Upper lobe of right lung (tissue), 1 donor: ENCODE data around the gene RALGPS2. TPM values are rescaled to one million over a fixed set of nuclear protein-coding genes. Genes with fewer than 3 reads are reported as not detected.
A peak's percentile ranks its signal among the peaks of the same experiment; 100 is the strongest.

Source experiments
- ATAC-seq: fragments of 200-7000 bp; cut with Tn5 transposase; one replicate; pipeline ENCODE4 v1.9.1; 2020; ENCODE audit warnings: mild to moderate bottlenecking, moderate library complexity
- DNase-seq: peaks from one replicate; pipeline ENCODE4 v3.0.0-alpha.2; 2020
- H3K27ac ChIP-seq: fragments of 200-600 bp; one replicate; pipeline ENCODE4 v1.8.0; 2022
- H3K27me3 ChIP-seq: fragments of 200-600 bp; one replicate; pipeline ENCODE4 v1.8.0; 2022; ENCODE audit warnings: mild to moderate bottlenecking
- H3K36me3 ChIP-seq: fragments of 200-600 bp; one replicate; pipeline ENCODE4 v1.8.0; 2022
- H3K4me1 ChIP-seq: fragments of 200-600 bp; one replicate; pipeline ENCODE4 v1.8.0; 2022
- H3K4me3 ChIP-seq: fragments of 200-600 bp; one replicate; pipeline ENCODE4 v1.8.0; 2022; ENCODE audit warnings: mild to moderate bottlenecking
- H3K9me3 ChIP-seq: fragments of 200-600 bp; one replicate; pipeline ENCODE4 v1.8.0; 2022
- intact Hi-C: fragments of 100-400 bp; cut with DNase I; formaldehyde crosslinking; loops from one replicate; pipeline ENCODE4 v1.11.0; 2022
- total RNA-seq: library from RNA; stranded (reverse); fragmentation: NEBNext Ultra II Directional; extraction: Animal tissue kit (Norgen Biotek cat#: 25700); gene quantifications from one replicate; pipeline ENCODE4 v1.2.1, GENCODE V29; 2021
- TF ChIP-seq, protein P1 (sequence below): fragments of 200-600 bp; IDR thresholded peaks from one replicate; pipeline ENCODE4 v1.8.0; 2022; ENCODE audit warnings: antibody characterized with exemption
- donor health status: DM: no; HTN: yes; CAD: no; lungs with severe emphysema.

RALGPS2 gene
- total RNA-seq, 1 donor from 2014 or later = 5.3 TPM

DNA sequence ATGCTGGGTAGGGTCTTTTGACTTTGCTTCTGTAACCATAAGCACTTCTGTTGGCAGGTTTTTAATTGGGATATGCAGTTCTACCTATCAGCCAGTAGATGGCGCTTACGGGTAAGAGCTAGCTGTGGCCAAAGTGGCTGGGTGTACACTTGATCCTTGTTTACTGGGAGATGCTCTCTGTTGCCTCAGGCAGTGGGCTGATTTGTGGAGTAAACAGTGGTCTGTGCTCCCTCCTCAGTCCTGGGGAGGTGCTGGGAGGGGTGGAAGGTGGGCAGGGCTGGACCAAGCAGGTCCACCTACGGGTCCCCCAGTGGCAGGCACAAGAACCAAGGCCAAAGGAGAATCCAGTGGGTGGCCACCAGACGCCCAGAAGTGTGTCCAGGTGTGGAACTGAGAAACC, 43.4 kb downstream of the RALGPS2 start:
- DNase-seq (no peak), ATAC-seq (peak; percentile 85)
- Histone ChIP-seq H3K36me3 (no peaks in the 10 kb centered on the region), H3K27me3 (no peaks in the 10 kb centered on the region), H3K9me3 (no peaks in the 10 kb centered on the region), H3K4me1 (no peaks in the 10 kb centered on the region), H3K27ac (no peak overlapping the region), H3K4me3 (no peak overlapping the region)
- TF ChIP-seq, protein P1, sequence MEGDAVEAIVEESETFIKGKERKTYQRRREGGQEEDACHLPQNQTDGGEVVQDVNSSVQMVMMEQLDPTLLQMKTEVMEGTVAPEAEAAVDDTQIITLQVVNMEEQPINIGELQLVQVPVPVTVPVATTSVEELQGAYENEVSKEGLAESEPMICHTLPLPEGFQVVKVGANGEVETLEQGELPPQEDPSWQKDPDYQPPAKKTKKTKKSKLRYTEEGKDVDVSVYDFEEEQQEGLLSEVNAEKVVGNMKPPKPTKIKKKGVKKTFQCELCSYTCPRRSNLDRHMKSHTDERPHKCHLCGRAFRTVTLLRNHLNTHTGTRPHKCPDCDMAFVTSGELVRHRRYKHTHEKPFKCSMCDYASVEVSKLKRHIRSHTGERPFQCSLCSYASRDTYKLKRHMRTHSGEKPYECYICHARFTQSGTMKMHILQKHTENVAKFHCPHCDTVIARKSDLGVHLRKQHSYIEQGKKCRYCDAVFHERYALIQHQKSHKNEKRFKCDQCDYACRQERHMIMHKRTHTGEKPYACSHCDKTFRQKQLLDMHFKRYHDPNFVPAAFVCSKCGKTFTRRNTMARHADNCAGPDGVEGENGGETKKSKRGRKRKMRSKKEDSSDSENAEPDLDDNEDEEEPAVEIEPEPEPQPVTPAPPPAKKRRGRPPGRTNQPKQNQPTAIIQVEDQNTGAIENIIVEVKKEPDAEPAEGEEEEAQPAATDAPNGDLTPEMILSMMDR = peak; percentile 72
- intact Hi-C loops = no loop called here

DNA sequence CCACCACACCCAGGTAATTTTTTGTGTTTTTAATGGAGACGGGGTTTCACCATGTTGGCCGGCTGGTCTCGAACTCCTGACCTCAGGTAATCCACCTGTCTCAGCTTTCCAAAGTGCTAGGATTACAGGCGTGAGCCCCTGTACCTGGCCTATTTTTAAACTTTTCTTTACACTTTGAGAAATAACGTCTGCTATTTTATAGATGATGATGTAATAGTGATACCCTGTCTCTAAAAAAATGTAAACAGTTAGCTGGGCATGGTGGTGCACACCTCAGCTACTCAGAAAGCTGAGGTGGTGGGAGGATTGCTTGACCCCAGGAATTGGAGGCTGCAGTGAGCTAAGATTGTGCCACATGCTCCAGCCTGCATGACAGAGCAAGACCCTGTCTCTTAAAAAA, 47.9 kb downstream of the RALGPS2 start:
- TF ChIP-seq, protein P1 = no peak
- DNase-seq (no peak), ATAC-seq (no peak)
- H3K27me3 ChIP-seq = no peaks in the 10 kb centered on the region
- no peaks in the 10 kb centered on the region for H3K9me3 ChIP-seq
- intact Hi-C loops = loop anchor here (10.0 kb wide), 1 partner anchor 232 kb away; no protein-coding TSS in a partner anchor
- no peak overlapping the region for H3K27ac ChIP-seq
- no peaks in the 10 kb centered on the region for H3K4me1 ChIP-seq
- H3K4me3 ChIP-seq = no peak overlapping the region
- no peaks in the 10 kb centered on the region for H3K36me3 ChIP-seq

GRCh38 chr1:178774263-178774662, 49.2 kb downstream of the RALGPS2 start:
- no peaks in the 10 kb centered on the region for H3K27me3 ChIP-seq
- DNase-seq = no peak
- no peaks in the 10 kb centered on the region for H3K9me3 ChIP-seq
- no peaks in the 10 kb centered on the region for H3K4me1 ChIP-seq
- no peak overlapping the region for H3K4me3 ChIP-seq
- H3K36me3 ChIP-seq = no peaks in the 10 kb centered on the region
- intact Hi-C loops = loop anchor here (10.0 kb wide), 1 partner anchor 231 kb away; no protein-coding TSS in a partner anchor
- ATAC-seq = no peak
- TF ChIP-seq, protein P1 = peak; percentile 46
- no peak overlapping the region for H3K27ac ChIP-seq

- intact Hi-C loops = loop anchor here (10.0 kb wide), 1 partner anchor 228 kb away; no protein-coding TSS in a partner anchor
- Histone ChIP-seq H3K4me3 (no peak overlapping the region), H3K27me3 (no peaks in the 10 kb centered on the region), H3K9me3 (no peaks in the 10 kb centered on the region), H3K27ac (no peak overlapping the region), H3K4me1 (no peaks in the 10 kb centered on the region), H3K36me3 (no peaks in the 10 kb centered on the region)
- DNase-seq (no peak), ATAC-seq (no peak)
- TF ChIP-seq, protein P1 = no peak
These were observed 51.5 kb downstream of the RALGPS2 start for GRCh38 chr1:178776553-178776952.

DNA sequence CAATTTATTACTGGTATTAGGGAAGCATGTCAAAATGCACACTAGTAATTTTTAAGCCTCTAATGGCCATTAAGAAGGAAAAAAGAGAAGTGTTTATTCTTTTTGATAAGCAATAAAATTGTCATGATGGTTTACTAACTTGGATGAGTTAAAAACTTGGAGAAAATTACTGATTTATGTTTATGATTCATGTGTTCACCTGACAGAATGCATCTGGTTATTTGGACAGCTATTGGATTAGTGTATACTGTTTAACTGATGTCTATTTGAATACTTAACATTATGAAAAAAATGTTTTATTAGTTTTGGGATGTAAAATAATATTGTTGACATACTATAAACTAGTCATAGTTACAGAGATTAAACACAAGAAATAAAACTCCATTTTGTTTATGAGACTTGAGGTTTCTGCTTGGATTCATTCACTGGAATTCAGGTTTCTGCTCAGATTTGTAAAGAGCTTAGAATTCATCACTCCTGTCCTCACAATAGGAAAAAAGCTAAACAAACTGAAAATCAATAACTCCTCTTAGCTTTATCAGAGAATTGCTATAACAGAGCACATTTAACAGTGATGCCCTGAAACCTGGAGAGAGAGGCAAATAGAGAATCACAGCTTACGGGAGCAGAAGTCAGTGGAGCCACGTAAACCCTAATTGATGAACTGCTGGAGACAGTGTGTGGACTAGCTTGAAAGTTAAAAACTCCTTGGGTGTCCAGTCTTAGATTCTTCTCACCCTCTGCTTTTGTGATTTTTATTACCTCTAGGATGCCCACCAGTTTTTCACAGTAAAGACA, 56.7 kb downstream of the RALGPS2 start:
- TF ChIP-seq, protein P1 = no peak
- ATAC-seq (no peak), DNase-seq (no peak)
- H3K27me3 ChIP-seq = no peaks in the 10 kb centered on the region
- no peaks in the 10 kb centered on the region for H3K36me3 ChIP-seq
- no peak overlapping the region for H3K27ac ChIP-seq
- intact Hi-C loops = no loop called here
- H3K4me1 ChIP-seq = no peaks in the 10 kb centered on the region
- H3K4me3 ChIP-seq = no peak overlapping the region
- no peaks in the 10 kb centered on the region for H3K9me3 ChIP-seq
